Activated T-helper 17 cell treated with anti-CD3 and anti-CD28 coated beads, Interleukin-2, amount 50 U/mL, for 72 hours (primary cell): ENCODE results near the gene TRAF6. TPM values are rescaled to one million over a fixed set of nuclear protein-coding genes. Genes with fewer than 3 reads are reported as not detected.

Experiments
- ATAC-seq: fragments of 150-1000 bp; cut with Tn5 transposase; replicated peaks from 2 replicates; pipeline ENCODE4 v1.10.0; 2021; ENCODE audit warnings: mild to moderate bottlenecking, moderate library complexity
- H3K27ac Mint-ChIP-seq: one replicate; pipeline ENCODE4 v1.8.0; 2022; ENCODE audit warnings: mixed read lengths
- H3K27me3 Mint-ChIP-seq: one replicate; pipeline ENCODE4 v1.8.0; 2022; ENCODE audit warnings: mixed read lengths
- H3K36me3 Mint-ChIP-seq: one replicate; pipeline ENCODE4 v1.8.0; 2022; ENCODE audit warnings: low read depth, mild to moderate bottlenecking, mixed read lengths
- H3K4me1 Mint-ChIP-seq: one replicate; pipeline ENCODE4 v1.8.0; 2022; ENCODE audit warnings: mixed read lengths
- H3K4me3 Mint-ChIP-seq: one replicate; pipeline ENCODE4 v1.8.0; 2022; ENCODE audit warnings: mild to moderate bottlenecking, mixed read lengths
- H3K9me3 Mint-ChIP-seq: one replicate; pipeline ENCODE4 v1.8.0; 2022; ENCODE audit warnings: mixed read lengths
- total RNA-seq, 2 donors: library from RNA; stranded (reverse); gene quantifications; one replicate each; pipeline ENCODE4 v1.2.3, GENCODE V29; 2022

The TRAF6 gene
- total RNA-seq, 2 donors from 2014 or later = 8.7 to 10.7 TPM

GRCh38 chr11:36480833-36481232 is 29.2 kb downstream of the TRAF6 start:
- no peak for ATAC-seq
- no peak overlapping the region for H3K27ac Mint-ChIP-seq
- no peaks in the 10 kb centered on the region for H3K4me1 Mint-ChIP-seq
- H3K4me3 Mint-ChIP-seq = no peak overlapping the region
- peaks cover 15% of the 10 kb centered on the region for H3K36me3 Mint-ChIP-seq
- H3K9me3 Mint-ChIP-seq = no peaks in the 10 kb centered on the region
- H3K27me3 Mint-ChIP-seq = no peaks in the 10 kb centered on the region

- Mint-ChIP-seq H3K9me3 (no peaks in the 10 kb centered on the region), H3K27ac (no peak overlapping the region), H3K4me3 (no peak overlapping the region), H3K4me1 (no peaks in the 10 kb centered on the region), H3K27me3 (no peaks in the 10 kb centered on the region), H3K36me3 (no peaks in the 10 kb centered on the region)
- ATAC-seq = peak; percentile 43
Measured at GRCh38 chr11:36478700-36479329, 31.3 kb downstream of the TRAF6 start.

GRCh38 chr11:36475192-36475591 is 34.9 kb downstream of the TRAF6 start:
- Mint-ChIP-seq H3K36me3 (no peaks in the 10 kb centered on the region), H3K27ac (no peak overlapping the region), H3K27me3 (no peaks in the 10 kb centered on the region), H3K9me3 (no peaks in the 10 kb centered on the region), H3K4me1 (no peaks in the 10 kb centered on the region), H3K4me3 (no peak overlapping the region)
- no peak for ATAC-seq

GRCh38 chr11:36471577-36471976 is 38.5 kb downstream of the TRAF6 start:
- H3K4me3 Mint-ChIP-seq = no peak overlapping the region
- no peaks in the 10 kb centered on the region for H3K9me3 Mint-ChIP-seq
- no peaks in the 10 kb centered on the region for H3K27me3 Mint-ChIP-seq
- no peak for ATAC-seq
- H3K36me3 Mint-ChIP-seq = no peaks in the 10 kb centered on the region
- H3K27ac Mint-ChIP-seq = no peak overlapping the region
- no peaks in the 10 kb centered on the region for H3K4me1 Mint-ChIP-seq

GRCh38 chr11:36469881-36470802 is 39.9 kb downstream of the TRAF6 start:
- no peak overlapping the region for H3K4me3 Mint-ChIP-seq

GRCh38 chr11:36469063-36469462 is 41.0 kb downstream of the TRAF6 start:
- no peaks in the 10 kb centered on the region for H3K36me3 Mint-ChIP-seq
- H3K27ac Mint-ChIP-seq = no peak overlapping the region
- H3K9me3 Mint-ChIP-seq = no peaks in the 10 kb centered on the region
- no peaks in the 10 kb centered on the region for H3K27me3 Mint-ChIP-seq
- H3K4me3 Mint-ChIP-seq = no peak overlapping the region
- ATAC-seq = no peak
- no peaks in the 10 kb centered on the region for H3K4me1 Mint-ChIP-seq

More at GRCh38 chr11:36469881-36470802, 39.9 kb downstream of the TRAF6 start:
- H3K36me3 Mint-ChIP-seq = no peaks in the 10 kb centered on the region
- no peaks in the 10 kb centered on the region for H3K4me1 Mint-ChIP-seq
- no peaks in the 10 kb centered on the region for H3K9me3 Mint-ChIP-seq
- no peak for ATAC-seq
- H3K27ac Mint-ChIP-seq = no peak overlapping the region
- H3K27me3 Mint-ChIP-seq = no peaks in the 10 kb centered on the region

GRCh38 chr11:36467916-36468315 is 42.2 kb downstream of the TRAF6 start:
- ATAC-seq = no peak
- Mint-ChIP-seq H3K27ac (peak overlapping the region; percentile 0), H3K27me3 (no peaks in the 10 kb centered on the region), H3K9me3 (no peaks in the 10 kb centered on the region), H3K36me3 (no peaks in the 10 kb centered on the region), H3K4me1 (no peaks in the 10 kb centered on the region), H3K4me3 (no peak overlapping the region)

- no peaks in the 10 kb centered on the region for H3K27me3 Mint-ChIP-seq
- H3K27ac Mint-ChIP-seq = no peak overlapping the region
- no peaks in the 10 kb centered on the region for H3K9me3 Mint-ChIP-seq
- H3K4me3 Mint-ChIP-seq = no peak overlapping the region
- ATAC-seq = no peak
- no peaks in the 10 kb centered on the region for H3K36me3 Mint-ChIP-seq
- no peaks in the 10 kb centered on the region for H3K4me1 Mint-ChIP-seq
Measured at GRCh38 chr11:36467012-36467411, 43.1 kb downstream of the TRAF6 start.

GRCh38 chr11:36465449-36466163 is 44.5 kb downstream of the TRAF6 start:
- peak; percentile 58 for ATAC-seq
- Mint-ChIP-seq H3K36me3 (no peaks in the 10 kb centered on the region), H3K4me1 (peaks cover under 1% of the 10 kb centered on the region), H3K4me3 (no peak overlapping the region), H3K9me3 (no peaks in the 10 kb centered on the region), H3K27ac (no peak overlapping the region), H3K27me3 (no peaks in the 10 kb centered on the region)

GRCh38 chr11:36464720-36465119 is 45.4 kb downstream of the TRAF6 start:
- no peaks in the 10 kb centered on the region for H3K36me3 Mint-ChIP-seq
- no peak overlapping the region for H3K4me3 Mint-ChIP-seq
- H3K27me3 Mint-ChIP-seq = no peaks in the 10 kb centered on the region
- H3K27ac Mint-ChIP-seq = no peak overlapping the region
- ATAC-seq = no peak
- H3K9me3 Mint-ChIP-seq = no peaks in the 10 kb centered on the region
- peaks cover 5% of the 10 kb centered on the region for H3K4me1 Mint-ChIP-seq

- Mint-ChIP-seq H3K4me1 (peaks cover 5% of the 10 kb centered on the region), H3K4me3 (no peak overlapping the region), H3K27ac (no peak overlapping the region), H3K36me3 (no peaks in the 10 kb centered on the region), H3K27me3 (no peaks in the 10 kb centered on the region), H3K9me3 (no peaks in the 10 kb centered on the region)
- ATAC-seq = no peak
Measured at GRCh38 chr11:36463781-36464180, 46.3 kb downstream of the TRAF6 start.

GRCh38 chr11:36462321-36462720 is 47.8 kb downstream of the TRAF6 start:
- Mint-ChIP-seq H3K27ac (no peak overlapping the region), H3K4me3 (no peak overlapping the region), H3K9me3 (no peaks in the 10 kb centered on the region), H3K27me3 (no peaks in the 10 kb centered on the region), H3K4me1 (peaks cover 5% of the 10 kb centered on the region), H3K36me3 (no peaks in the 10 kb centered on the region)
- ATAC-seq = no peak

GRCh38 chr11:36460220-36460619 is 49.9 kb downstream of the TRAF6 start:
- H3K4me1 Mint-ChIP-seq = peaks cover 5% of the 10 kb centered on the region
- H3K9me3 Mint-ChIP-seq = no peaks in the 10 kb centered on the region
- no peak overlapping the region for H3K4me3 Mint-ChIP-seq
- no peaks in the 10 kb centered on the region for H3K27me3 Mint-ChIP-seq
- peak; percentile 43 for ATAC-seq
- no peak overlapping the region for H3K27ac Mint-ChIP-seq
- no peaks in the 10 kb centered on the region for H3K36me3 Mint-ChIP-seq

- no peaks in the 10 kb centered on the region for H3K27me3 Mint-ChIP-seq
- H3K4me3 Mint-ChIP-seq = no peak overlapping the region
- no peaks in the 10 kb centered on the region for H3K9me3 Mint-ChIP-seq
- no peak for ATAC-seq
- peaks cover 5% of the 10 kb centered on the region for H3K4me1 Mint-ChIP-seq
- no peaks in the 10 kb centered on the region for H3K36me3 Mint-ChIP-seq
- no peak overlapping the region for H3K27ac Mint-ChIP-seq
Measured at GRCh38 chr11:36459046-36459445, 51.0 kb downstream of the TRAF6 start.
